Mesendoderm (in vitro differentiated cells): Measurements from ENCODE around the gene GRK1.

Source experiments
- DNase-seq: peaks from one replicate; pipeline ENCODE4 v3.0.0; 2013
- H2AK5ac ChIP-seq: 2 replicates; pipeline ENCODE4 v1.6.1; 2013; ENCODE audit warnings: low read length, inconsistent platforms
- H2BK120ac ChIP-seq: 2 replicates; pipeline ENCODE4 v1.6.1; 2013; ENCODE audit warnings: low read depth, mild to moderate bottlenecking, low read length, moderate library complexity, mixed read lengths
- H2BK15ac ChIP-seq: replicated peaks from 2 replicates; pipeline ENCODE4 v1.6.1; 2013; ENCODE audit warnings: low read depth, mild to moderate bottlenecking, moderate library complexity
- H2BK5ac ChIP-seq: 2 replicates; pipeline ENCODE4 v1.6.1; 2013; ENCODE audit warnings: low read length, inconsistent platforms
- H3K18ac ChIP-seq: 2 replicates; pipeline ENCODE4 v1.6.1; 2013; ENCODE audit warnings: mild to moderate bottlenecking, low read length, mixed read lengths
- H3K23ac ChIP-seq: one replicate; pipeline ENCODE4 v1.6.1; 2013; ENCODE audit warnings: low read length
- H3K27ac ChIP-seq: 2 replicates; pipeline ENCODE4 v1.5.1; 2013; ENCODE audit warnings: low read depth, mild to moderate bottlenecking, inconsistent platforms, low read length, moderate library complexity
- H3K27me3 ChIP-seq: 2 replicates; pipeline ENCODE4 v1.6.1; 2013; ENCODE audit warnings: low read length, control low read depth, mild to moderate bottlenecking, inconsistent platforms; ENCODE audit not compliant: insufficient read depth, poor library complexity
- H3K36me3 ChIP-seq: 2 replicates; pipeline ENCODE4 v1.6.1; 2013; ENCODE audit warnings: low read length, inconsistent platforms; ENCODE audit not compliant: control insufficient read depth, insufficient read depth
- H3K4ac ChIP-seq: one replicate; pipeline ENCODE4 v1.6.1; 2013; ENCODE audit warnings: low read depth, mild to moderate bottlenecking, low read length, moderate library complexity
- H3K4me1 ChIP-seq: 2 replicates; pipeline ENCODE4 v1.6.1; 2013; ENCODE audit warnings: low read depth, low read length, inconsistent platforms; ENCODE audit not compliant: control insufficient read depth
- H3K4me2 ChIP-seq: 2 replicates; pipeline ENCODE4 v1.6.1; 2013; ENCODE audit warnings: low read length
- H3K4me3 ChIP-seq: 2 replicates; pipeline ENCODE4 v1.5.1; 2013; ENCODE audit warnings: mild to moderate bottlenecking, low read length
- H3K56ac ChIP-seq: one replicate; pipeline ENCODE4 v1.6.1; 2013; ENCODE audit warnings: low read length
- H3K79me1 ChIP-seq: 2 replicates; pipeline ENCODE4 v1.6.1; 2013; ENCODE audit warnings: low read length, inconsistent platforms
- H3K79me2 ChIP-seq: 2 replicates; pipeline ENCODE4 v1.6.1; 2013; ENCODE audit warnings: mild to moderate bottlenecking, low read length; ENCODE audit not compliant: control insufficient read depth, insufficient read depth
- H3K9ac ChIP-seq: 2 replicates; pipeline ENCODE4 v1.6.1; 2013; ENCODE audit warnings: low read length, inconsistent platforms
- H4K5ac ChIP-seq: one replicate; pipeline ENCODE4 v1.6.1; 2013; ENCODE audit warnings: low read length
- H4K8ac ChIP-seq: one replicate; pipeline ENCODE4 v1.6.1; 2013; ENCODE audit warnings: low read depth, mild to moderate bottlenecking, control low read depth, low read length, moderate library complexity
- WGBS: extraction: QIAGEN DNeasy Blood & Tissue Kit; methylation state at CpG from one replicate; pipeline ENCODE4 v1.1.7; 2013; ENCODE audit warnings: low lambda C conversion rate, missing lambda C conversion rate; ENCODE audit not compliant: insufficient coverage; ENCODE audit errors: extremely low coverage; 5-methylcytosine and 5-hydroxymethylcytosine counted together

GRK1 gene

DNA sequence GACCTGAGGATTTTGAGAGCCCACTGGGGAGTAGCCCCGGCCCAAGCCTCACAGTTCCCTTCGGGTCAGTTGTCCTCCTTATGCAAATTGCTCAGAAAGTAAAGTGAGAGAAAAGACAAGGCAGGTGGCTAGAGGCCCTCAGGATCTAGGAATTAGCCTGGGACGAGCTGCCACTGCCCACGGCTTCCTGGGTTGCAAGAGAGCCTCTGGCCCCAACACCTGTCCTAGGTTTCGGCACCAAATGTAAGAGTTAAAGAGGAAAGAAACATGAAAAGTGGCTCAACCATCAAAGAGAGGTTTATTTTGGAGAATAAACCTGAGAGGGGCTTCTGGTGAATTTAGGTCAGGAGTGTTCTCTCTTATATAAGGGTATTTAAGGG lies 117.6 kb downstream of the GRK1 start:
- H3K4me2 ChIP-seq = no peak overlapping the region
- H4K8ac ChIP-seq = no peak overlapping the region
- no peak overlapping the region for H4K5ac ChIP-seq
- H3K9ac ChIP-seq = no peak overlapping the region
- H3K36me3 ChIP-seq = no peaks in the 10 kb centered on the region
- no peak overlapping the region for H3K18ac ChIP-seq
- H3K4me1 ChIP-seq = no peaks in the 10 kb centered on the region
- H2BK120ac ChIP-seq = no peak overlapping the region
- H3K56ac ChIP-seq = no peak overlapping the region
- no peak for DNase-seq
- H2BK15ac ChIP-seq = no peak overlapping the region
- H2AK5ac ChIP-seq = no peak overlapping the region
- no peaks in the 10 kb centered on the region for H3K79me2 ChIP-seq
- no peaks in the 10 kb centered on the region for H3K79me1 ChIP-seq
- no CpG with 5 or more reads among the region's 5 CpGs for WGBS
- no peak overlapping the region for H3K4me3 ChIP-seq
- H3K4ac ChIP-seq = no peak overlapping the region
- H3K27me3 ChIP-seq = no peaks in the 10 kb centered on the region
- no peak overlapping the region for H3K23ac ChIP-seq
- no peak overlapping the region for H2BK5ac ChIP-seq
- H3K27ac ChIP-seq = no peak overlapping the region

DNA sequence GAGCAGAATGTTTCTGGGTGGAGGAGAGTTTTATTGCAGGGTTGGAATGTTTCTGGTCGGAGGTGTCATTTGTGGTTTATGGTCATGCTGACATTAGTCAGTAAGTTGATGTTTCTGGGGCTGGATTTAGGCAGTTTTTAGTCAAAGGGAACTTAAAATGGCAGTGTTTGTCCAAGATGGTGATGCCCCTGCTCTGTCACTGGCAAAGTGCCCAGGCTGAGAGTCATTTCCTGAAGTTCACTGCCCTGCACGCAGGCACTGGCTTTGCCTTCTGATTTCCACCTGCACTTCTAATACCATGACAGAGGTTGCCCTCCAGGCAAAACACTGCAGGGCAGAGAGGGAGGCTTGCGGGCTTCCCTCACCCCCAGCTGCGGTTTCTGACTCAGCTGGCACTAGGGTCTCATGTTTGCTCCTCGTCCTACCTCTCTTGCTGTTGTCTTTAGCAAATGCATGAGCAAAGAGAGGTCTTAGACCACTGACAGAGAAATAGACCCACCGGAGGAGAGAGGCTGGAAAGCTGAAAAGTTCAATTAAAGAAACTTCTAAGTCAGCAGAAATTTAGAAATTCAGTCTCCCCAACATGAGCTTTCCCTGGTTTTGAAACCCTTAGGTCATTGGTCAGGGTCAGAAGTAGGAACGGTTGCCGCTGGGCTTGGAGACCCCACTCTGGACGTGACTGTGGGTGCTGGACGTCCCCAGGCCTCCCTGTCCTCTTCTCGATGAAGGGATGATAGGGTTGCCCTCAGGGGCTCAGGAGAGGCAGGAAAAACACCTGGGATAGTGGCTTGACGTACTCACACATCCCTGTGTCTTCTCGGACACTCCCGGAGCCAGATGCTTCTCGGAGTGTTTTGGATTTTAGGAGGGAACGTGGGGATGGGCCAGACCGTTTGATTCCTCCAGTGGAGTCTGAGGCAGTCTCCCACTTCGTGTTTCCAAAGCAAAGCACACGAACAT lies 118.3 kb downstream of the GRK1 start:
- no peak overlapping the region for H3K4ac ChIP-seq
- no peak overlapping the region for H3K27ac ChIP-seq
- no peak overlapping the region for H2BK15ac ChIP-seq
- H3K4me2 ChIP-seq = no peak overlapping the region
- no peak for DNase-seq
- no peaks in the 10 kb centered on the region for H3K27me3 ChIP-seq
- no peak overlapping the region for H3K23ac ChIP-seq
- H3K9ac ChIP-seq = no peak overlapping the region
- no CpG with 5 or more reads among the region's 19 CpGs for WGBS
- no peaks in the 10 kb centered on the region for H3K36me3 ChIP-seq
- H4K5ac ChIP-seq = no peak overlapping the region
- no peak overlapping the region for H3K4me3 ChIP-seq
- no peak overlapping the region for H4K8ac ChIP-seq
- H2AK5ac ChIP-seq = no peak overlapping the region
- H3K18ac ChIP-seq = no peak overlapping the region
- no peak overlapping the region for H2BK5ac ChIP-seq
- H3K79me1 ChIP-seq = no peaks in the 10 kb centered on the region
- no peak overlapping the region for H3K56ac ChIP-seq
- no peaks in the 10 kb centered on the region for H3K4me1 ChIP-seq
- H3K79me2 ChIP-seq = no peaks in the 10 kb centered on the region
- no peak overlapping the region for H2BK120ac ChIP-seq

DNA sequence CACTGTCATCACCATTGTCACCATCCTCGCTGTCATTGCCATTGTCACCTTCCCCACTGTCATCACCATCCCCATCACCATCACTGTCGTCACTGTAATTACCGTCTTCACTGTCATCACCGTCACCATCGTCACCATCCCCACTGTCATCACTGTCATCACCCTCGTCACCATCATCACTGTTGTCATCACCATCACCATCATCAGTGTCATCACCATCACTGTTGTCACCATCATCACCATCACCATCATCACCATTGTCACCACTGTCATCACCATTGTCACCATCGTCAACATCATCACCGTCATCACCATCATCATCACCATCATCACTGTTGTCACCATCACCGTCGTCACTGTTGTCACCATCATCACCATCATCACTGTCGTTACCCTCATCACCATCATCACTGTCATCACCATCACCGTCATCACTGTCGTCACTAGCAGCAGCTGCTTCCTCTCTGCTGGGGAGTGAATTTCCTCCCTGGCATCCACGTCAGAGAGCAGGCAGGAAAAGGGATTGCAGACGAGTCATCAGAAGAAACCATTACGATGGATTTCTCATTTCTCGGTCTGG lies 119.3 kb downstream of the GRK1 start:
- H3K4ac ChIP-seq = no peak overlapping the region
- no peaks in the 10 kb centered on the region for H3K79me2 ChIP-seq
- no peak overlapping the region for H3K56ac ChIP-seq
- no peak overlapping the region for H2BK5ac ChIP-seq
- no peak overlapping the region for H3K4me2 ChIP-seq
- no peak overlapping the region for H3K9ac ChIP-seq
- WGBS = no CpG with 5 or more reads among the region's 17 CpGs
- no peak overlapping the region for H3K27ac ChIP-seq
- DNase-seq = no peak
- H3K4me1 ChIP-seq = no peaks in the 10 kb centered on the region
- no peaks in the 10 kb centered on the region for H3K27me3 ChIP-seq
- H2BK120ac ChIP-seq = no peak overlapping the region
- H3K36me3 ChIP-seq = no peaks in the 10 kb centered on the region
- no peak overlapping the region for H3K18ac ChIP-seq
- H2AK5ac ChIP-seq = no peak overlapping the region
- H4K5ac ChIP-seq = no peak overlapping the region
- no peak overlapping the region for H3K23ac ChIP-seq
- no peak overlapping the region for H4K8ac ChIP-seq
- H3K79me1 ChIP-seq = no peaks in the 10 kb centered on the region
- no peak overlapping the region for H2BK15ac ChIP-seq
- no peak overlapping the region for H3K4me3 ChIP-seq
